ENCODE results near the gene ZIM2. TPM values are rescaled to one million over a fixed set of nuclear protein-coding genes. Genes with fewer than 3 reads are reported as not detected.

Gene ZIM2
- total and polyA plus RNA-seq, 2 experiments from 2014 or later = not detected

- TF ChIP-seq ZNF462 (CRISPR knock-in tag; IDR thresholded peaks at IDR 0.05) (no peak), JUNB (IDR thresholded peaks at IDR 0.05; ENCODE audit: unreplicated experiment) (no peak), CREB1 (CRISPR knock-in tag; IDR thresholded peaks at IDR 0.05; ENCODE audit: low read depth) (no peak), EZH2phosphoT487 (IDR thresholded peaks at IDR 0.05; ENCODE audit: unreplicated experiment) (no peak), ZNF114 (CRISPR knock-in tag; IDR thresholded peaks at IDR 0.05) (no peak), EZH2 (IDR thresholded peaks at IDR 0.05; ENCODE audit: low read depth, unreplicated experiment) (no peak), ZNF331 (CRISPR knock-in tag; IDR thresholded peaks at IDR 0.05; ENCODE audit: low read depth) (no peak), NANOG (IDR thresholded peaks at IDR 0.05; ENCODE audit: borderline replicate concordance) (no peak), STAT1 (IDR thresholded peaks at IDR 0.05; ENCODE audit: unreplicated experiment) (no peak)
- TF ChIP-seq, protein P1, sequence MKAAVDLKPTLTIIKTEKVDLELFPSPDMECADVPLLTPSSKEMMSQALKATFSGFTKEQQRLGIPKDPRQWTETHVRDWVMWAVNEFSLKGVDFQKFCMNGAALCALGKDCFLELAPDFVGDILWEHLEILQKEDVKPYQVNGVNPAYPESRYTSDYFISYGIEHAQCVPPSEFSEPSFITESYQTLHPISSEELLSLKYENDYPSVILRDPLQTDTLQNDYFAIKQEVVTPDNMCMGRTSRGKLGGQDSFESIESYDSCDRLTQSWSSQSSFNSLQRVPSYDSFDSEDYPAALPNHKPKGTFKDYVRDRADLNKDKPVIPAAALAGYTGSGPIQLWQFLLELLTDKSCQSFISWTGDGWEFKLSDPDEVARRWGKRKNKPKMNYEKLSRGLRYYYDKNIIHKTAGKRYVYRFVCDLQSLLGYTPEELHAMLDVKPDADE (IDR thresholded peaks at IDR 0.05) = no peak
- TF ChIP-seq, protein P2, sequence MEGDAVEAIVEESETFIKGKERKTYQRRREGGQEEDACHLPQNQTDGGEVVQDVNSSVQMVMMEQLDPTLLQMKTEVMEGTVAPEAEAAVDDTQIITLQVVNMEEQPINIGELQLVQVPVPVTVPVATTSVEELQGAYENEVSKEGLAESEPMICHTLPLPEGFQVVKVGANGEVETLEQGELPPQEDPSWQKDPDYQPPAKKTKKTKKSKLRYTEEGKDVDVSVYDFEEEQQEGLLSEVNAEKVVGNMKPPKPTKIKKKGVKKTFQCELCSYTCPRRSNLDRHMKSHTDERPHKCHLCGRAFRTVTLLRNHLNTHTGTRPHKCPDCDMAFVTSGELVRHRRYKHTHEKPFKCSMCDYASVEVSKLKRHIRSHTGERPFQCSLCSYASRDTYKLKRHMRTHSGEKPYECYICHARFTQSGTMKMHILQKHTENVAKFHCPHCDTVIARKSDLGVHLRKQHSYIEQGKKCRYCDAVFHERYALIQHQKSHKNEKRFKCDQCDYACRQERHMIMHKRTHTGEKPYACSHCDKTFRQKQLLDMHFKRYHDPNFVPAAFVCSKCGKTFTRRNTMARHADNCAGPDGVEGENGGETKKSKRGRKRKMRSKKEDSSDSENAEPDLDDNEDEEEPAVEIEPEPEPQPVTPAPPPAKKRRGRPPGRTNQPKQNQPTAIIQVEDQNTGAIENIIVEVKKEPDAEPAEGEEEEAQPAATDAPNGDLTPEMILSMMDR (conservative IDR thresholded peaks at IDR 0.05; ENCODE audit: low read depth in 2 of 2) = no peak
Measured at GRCh38 chr19:56838024-56838908, 2.3 kb downstream of the ZIM2 start (continued).
